HCT116 (cell line): ENCODE data around the gene ZFX.

ENCODE experiments used
- CTCF ChIP-seq, 3 experiments: fragments of 200-600 bp in 1 of 3; sonication (generic) in 1 of 3; IDR thresholded peaks in 2 of 3; conservative IDR thresholded peaks in 1 of 3; 2 replicates each; pipeline ENCODE4 v1.5.1; 2012 to 2017; ENCODE audit warnings: low read depth in 2 of 3, low read length in 2 of 3, antibody characterized with exemption in 1 of 3, borderline replicate concordance in 1 of 3, control low read depth in 1 of 3, mild to moderate bottlenecking in 1 of 3, mixed read lengths in 1 of 3, mixed run types in 1 of 3, moderate library complexity in 1 of 3; ENCODE audit not compliant: insufficient read depth in 1 of 3
- MAX ChIP-seq: IDR thresholded peaks from 2 replicates; pipeline ENCODE4 v1.6.1; 2012
- ZFX ChIP-seq: fragments of 450-650 bp; IDR thresholded peaks from 2 replicates; pipeline ENCODE4 v1.6.1; 2017

GRCh38 chrX:24226176-24226575, 76.6 kb downstream of the ZFX start:
- TF ChIP-seq ZFX (no peak), MAX (no peak), CTCF (IDR thresholded peaks at IDR 0.05 in 2 of 3, conservative IDR thresholded peaks at IDR 0.05 in 1 of 3; ENCODE audit: borderline replicate concordance in 1 of 3, insufficient read depth in 1 of 3, low read depth in 2 of 3, low read length in 2 of 3) (no peak)
